ENCODE measurements around the gene ULBP1.

The ULBP1 gene

DNA sequence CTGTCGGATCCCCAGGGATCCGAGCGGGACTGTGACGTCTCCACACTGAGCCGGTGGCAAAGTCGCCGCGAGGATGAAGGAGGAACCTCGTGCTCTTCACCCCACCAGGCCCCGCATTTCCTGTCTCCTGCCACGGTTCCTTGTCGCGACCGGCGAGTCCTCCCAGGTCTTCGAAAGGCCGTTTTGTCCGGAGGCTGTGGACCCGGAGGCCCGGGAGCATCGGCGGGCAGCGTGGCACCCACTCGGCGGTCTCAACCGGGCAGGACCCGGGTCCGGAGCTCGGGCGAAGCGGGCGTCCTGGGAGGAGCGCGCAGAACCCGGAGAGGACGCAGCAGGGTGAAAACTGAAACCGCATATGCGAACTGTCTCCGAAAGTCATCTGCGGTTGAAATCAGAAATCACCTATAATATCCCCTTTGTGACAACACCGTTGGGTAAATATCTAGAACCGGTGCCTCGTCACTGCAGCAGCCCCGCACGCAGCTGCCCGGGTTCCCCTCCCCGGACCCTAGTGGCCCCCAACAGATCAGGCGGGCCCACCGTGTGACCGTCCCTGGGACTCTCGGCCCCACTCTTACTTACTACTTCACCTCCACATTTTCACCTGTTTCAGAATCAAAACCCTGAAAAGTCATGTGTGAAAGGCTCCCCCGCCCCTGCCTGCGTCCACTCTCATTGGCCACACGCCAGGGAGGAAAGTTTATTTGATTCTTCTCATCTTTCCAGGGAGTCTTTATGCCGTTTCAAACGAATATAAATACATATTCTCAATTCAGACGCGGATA is 25.0 kb upstream of the ULBP1 start:
- Histone ChIP-seq H3K27me3 (replicated peaks in 2 of 5; ENCODE audit: control insufficient read depth in 4 of 5, insufficient read depth in 5 of 5, low read length in 4 of 5) (peaks cover 33 to 93% (median 52%) of the 10 kb centered on the region in 5 experiments), H3K27ac (ENCODE audit: insufficient read depth in 1 of 2, low read depth in 1 of 2, low read length in 2 of 2, poor library complexity in 1 of 2, severe bottlenecking in 2 of 2) (no peak overlapping the region), H3K36me3 (ENCODE audit: control insufficient read depth in 4 of 4, insufficient read depth in 4 of 4, low read length in 3 of 4) (no peaks in the 10 kb centered on the region), H3K4me3 (ENCODE audit: control insufficient read depth in 1 of 7, extremely low read depth in 1 of 7, insufficient read depth in 4 of 7, low read depth in 2 of 7, low read length in 6 of 7) (peak overlapping the region; percentile 15 to 63 (median 44)), H3K9me3 (ENCODE audit: control extremely low read depth in 1 of 5, control insufficient read depth in 4 of 5, insufficient read depth in 2 of 5, low read depth in 1 of 5, low read length in 4 of 5) (no peaks in the 10 kb centered on the region), H3K4me1 (ENCODE audit: control extremely low read depth in 1 of 4, control insufficient read depth in 4 of 4, insufficient read depth in 4 of 4, low read length in 3 of 4) (peaks cover 0 to 30% (median 22%) of the 10 kb centered on the region in 4 experiments)
- 2% methylated on average over 50 of the region's 58 CpGs for WGBS (ENCODE audit: insufficient coverage)
- ChIA-PET POLR2A (no interaction called here), CTCF (interaction anchor here (0.6 to 1.4 kb wide), 4 partner anchors 9 to 86 kb away, joined by 3 read pairs; no protein-coding TSS in a partner anchor)
- DNase-seq, result peak in 2 of 3 donors; percentile 68 to 73

DNA sequence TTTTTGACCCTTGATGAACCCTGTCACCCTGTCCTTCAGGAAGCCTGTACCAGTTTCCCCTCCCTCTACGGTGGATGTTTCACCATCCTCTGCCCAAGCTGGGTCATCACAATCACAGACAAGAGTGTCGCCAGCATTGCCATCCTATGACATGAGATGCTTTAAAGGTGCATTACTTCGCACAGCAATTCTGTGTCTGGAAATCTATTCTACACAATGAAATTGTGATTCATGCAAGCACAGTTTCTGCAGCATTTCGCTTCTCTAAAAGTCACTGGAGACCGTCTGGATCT is 24.4 kb upstream of the ULBP1 start:
- H3K4me1 ChIP-seq (ENCODE audit: control extremely low read depth in 1 of 4, control insufficient read depth in 4 of 4, insufficient read depth in 4 of 4, low read length in 3 of 4), result peaks cover 0 to 30% (median 22%) of the 10 kb centered on the region in 4 experiments
- POLR2A ChIA-PET, result no interaction called here
- WGBS (ENCODE audit: insufficient coverage), result 24% methylated on average over 5 of the region's 5 CpGs
- H3K27ac ChIP-seq (ENCODE audit: insufficient read depth in 1 of 2, low read depth in 1 of 2, low read length in 2 of 2, poor library complexity in 1 of 2, severe bottlenecking in 2 of 2), result no peak overlapping the region
- DNase-seq, result peak in 1 of 3 donors; percentile 16
- H3K27me3 ChIP-seq (replicated peaks in 2 of 5; ENCODE audit: control insufficient read depth in 4 of 5, insufficient read depth in 5 of 5, low read length in 4 of 5), result peaks cover 33 to 88% (median 51%) of the 10 kb centered on the region in 5 experiments
- H3K36me3 ChIP-seq (ENCODE audit: control insufficient read depth in 4 of 4, insufficient read depth in 4 of 4, low read length in 3 of 4), result no peaks in the 10 kb centered on the region
- CTCF ChIA-PET, result interaction anchor here (0.9 to 1.4 kb wide), 3 partner anchors 10 to 87 kb away, joined by 3 read pairs; no protein-coding TSS in a partner anchor
- H3K4me3 ChIP-seq (ENCODE audit: control insufficient read depth in 1 of 7, extremely low read depth in 1 of 7, insufficient read depth in 4 of 7, low read depth in 2 of 7, low read length in 6 of 7), result no peak overlapping the region
- H3K9me3 ChIP-seq (ENCODE audit: control extremely low read depth in 1 of 5, control insufficient read depth in 4 of 5, insufficient read depth in 2 of 5, low read depth in 1 of 5, low read length in 4 of 5), result no peaks in the 10 kb centered on the region

DNA sequence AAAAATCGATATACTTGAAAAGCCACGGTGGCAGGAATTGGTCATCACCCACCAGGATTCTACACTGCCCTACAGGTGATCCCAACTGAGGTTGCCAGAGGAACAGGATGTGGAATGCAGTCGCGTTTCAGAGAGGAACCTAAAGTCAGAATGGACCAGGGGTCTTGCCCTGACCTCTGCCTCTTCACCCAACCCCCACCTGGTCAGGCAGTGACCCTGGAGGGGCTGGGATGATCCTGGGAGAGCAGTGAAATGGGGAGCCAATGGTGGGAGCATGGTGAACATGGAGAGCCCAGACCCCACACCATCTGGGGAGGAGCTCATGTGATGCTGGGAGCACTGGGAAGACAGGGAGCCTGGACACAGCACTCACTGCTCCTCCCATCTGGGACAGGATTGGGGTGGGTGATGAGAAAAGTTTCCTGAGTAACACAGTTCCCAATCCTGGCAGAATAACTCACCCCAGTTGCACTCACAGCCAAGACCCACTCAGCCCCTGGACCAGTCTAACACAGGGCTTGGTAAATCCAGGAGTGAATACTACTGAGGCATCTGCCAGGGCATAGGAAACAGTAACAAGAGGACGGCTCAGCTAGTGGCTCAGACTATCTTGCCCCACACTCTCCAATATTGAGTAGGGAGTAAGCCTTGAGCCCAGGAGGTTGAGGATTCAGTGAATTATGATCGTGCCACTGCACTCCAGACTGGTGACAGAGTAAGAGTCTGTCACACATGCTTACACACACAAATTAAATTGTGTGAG is 23.7 kb upstream of the ULBP1 start:
- Histone ChIP-seq H3K27me3 (replicated peaks in 2 of 5; ENCODE audit: control insufficient read depth in 4 of 5, insufficient read depth in 5 of 5, low read length in 4 of 5) (peaks cover 30 to 80% (median 44%) of the 10 kb centered on the region in 5 experiments), H3K4me3 (ENCODE audit: control insufficient read depth in 1 of 7, extremely low read depth in 1 of 7, insufficient read depth in 4 of 7, low read depth in 2 of 7, low read length in 6 of 7) (no peak overlapping the region), H3K4me1 (ENCODE audit: control extremely low read depth in 1 of 4, control insufficient read depth in 4 of 4, insufficient read depth in 4 of 4, low read length in 3 of 4) (peaks cover 0 to 30% (median 22%) of the 10 kb centered on the region in 4 experiments), H3K27ac (ENCODE audit: insufficient read depth in 1 of 2, low read depth in 1 of 2, low read length in 2 of 2, poor library complexity in 1 of 2, severe bottlenecking in 2 of 2) (no peak overlapping the region), H3K9me3 (ENCODE audit: control extremely low read depth in 1 of 5, control insufficient read depth in 4 of 5, insufficient read depth in 2 of 5, low read depth in 1 of 5, low read length in 4 of 5) (no peaks in the 10 kb centered on the region), H3K36me3 (ENCODE audit: control insufficient read depth in 4 of 4, insufficient read depth in 4 of 4, low read length in 3 of 4) (no peaks in the 10 kb centered on the region)
- CTCF ChIA-PET, result interaction anchor here (0.6 to 1.7 kb wide), 5 partner anchors 17 to 131 kb away, joined by 3 to 5 read pairs (median 4); no protein-coding TSS in a partner anchor
- WGBS (ENCODE audit: insufficient coverage), result 13% methylated on average over 3 of the region's 6 CpGs
- no peak for DNase-seq
- POLR2A ChIA-PET, result no interaction called here

DNA sequence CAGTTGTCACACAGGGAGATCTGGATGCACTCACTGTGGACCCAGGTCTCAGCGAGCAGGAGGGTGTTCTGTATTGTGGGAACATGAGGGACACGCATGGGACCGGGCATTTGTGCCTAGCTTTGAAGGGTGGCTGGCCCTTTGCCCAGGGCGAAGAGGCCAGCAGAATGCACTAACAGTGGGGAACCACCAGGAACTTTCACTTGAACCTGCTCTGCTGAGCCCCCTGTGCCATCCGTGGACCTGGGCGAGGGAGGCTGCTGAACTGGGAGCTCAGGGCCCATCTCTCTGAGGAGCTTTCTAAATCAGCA is 23.1 kb upstream of the ULBP1 start:
- H3K36me3 ChIP-seq (ENCODE audit: control insufficient read depth in 4 of 4, insufficient read depth in 4 of 4, low read length in 3 of 4), result no peaks in the 10 kb centered on the region
- H3K27ac ChIP-seq (ENCODE audit: insufficient read depth in 1 of 2, low read depth in 1 of 2, low read length in 2 of 2, poor library complexity in 1 of 2, severe bottlenecking in 2 of 2), result no peak overlapping the region
- DNase-seq, result peak in 1 of 3 donors; percentile 10
- H3K9me3 ChIP-seq (ENCODE audit: control extremely low read depth in 1 of 5, control insufficient read depth in 4 of 5, insufficient read depth in 2 of 5, low read depth in 1 of 5, low read length in 4 of 5), result no peaks in the 10 kb centered on the region
- H3K27me3 ChIP-seq (replicated peaks in 2 of 5; ENCODE audit: control insufficient read depth in 4 of 5, insufficient read depth in 5 of 5, low read length in 4 of 5), result peaks cover 30 to 77% (median 39%) of the 10 kb centered on the region in 5 experiments
- CTCF ChIA-PET, result interaction anchor here (0.6 to 1.7 kb wide), 6 partner anchors 13 to 130 kb away, joined by 3 to 5 read pairs (median 4); no protein-coding TSS in a partner anchor
- POLR2A ChIA-PET, result no interaction called here
- H3K4me3 ChIP-seq (ENCODE audit: control insufficient read depth in 1 of 7, extremely low read depth in 1 of 7, insufficient read depth in 4 of 7, low read depth in 2 of 7, low read length in 6 of 7), result no peak overlapping the region
- H3K4me1 ChIP-seq (ENCODE audit: control extremely low read depth in 1 of 4, control insufficient read depth in 4 of 4, insufficient read depth in 4 of 4, low read length in 3 of 4), result peaks cover 0 to 30% (median 22%) of the 10 kb centered on the region in 4 experiments
- 12% methylated on average over 6 of the region's 6 CpGs for WGBS (ENCODE audit: insufficient coverage)

DNA sequence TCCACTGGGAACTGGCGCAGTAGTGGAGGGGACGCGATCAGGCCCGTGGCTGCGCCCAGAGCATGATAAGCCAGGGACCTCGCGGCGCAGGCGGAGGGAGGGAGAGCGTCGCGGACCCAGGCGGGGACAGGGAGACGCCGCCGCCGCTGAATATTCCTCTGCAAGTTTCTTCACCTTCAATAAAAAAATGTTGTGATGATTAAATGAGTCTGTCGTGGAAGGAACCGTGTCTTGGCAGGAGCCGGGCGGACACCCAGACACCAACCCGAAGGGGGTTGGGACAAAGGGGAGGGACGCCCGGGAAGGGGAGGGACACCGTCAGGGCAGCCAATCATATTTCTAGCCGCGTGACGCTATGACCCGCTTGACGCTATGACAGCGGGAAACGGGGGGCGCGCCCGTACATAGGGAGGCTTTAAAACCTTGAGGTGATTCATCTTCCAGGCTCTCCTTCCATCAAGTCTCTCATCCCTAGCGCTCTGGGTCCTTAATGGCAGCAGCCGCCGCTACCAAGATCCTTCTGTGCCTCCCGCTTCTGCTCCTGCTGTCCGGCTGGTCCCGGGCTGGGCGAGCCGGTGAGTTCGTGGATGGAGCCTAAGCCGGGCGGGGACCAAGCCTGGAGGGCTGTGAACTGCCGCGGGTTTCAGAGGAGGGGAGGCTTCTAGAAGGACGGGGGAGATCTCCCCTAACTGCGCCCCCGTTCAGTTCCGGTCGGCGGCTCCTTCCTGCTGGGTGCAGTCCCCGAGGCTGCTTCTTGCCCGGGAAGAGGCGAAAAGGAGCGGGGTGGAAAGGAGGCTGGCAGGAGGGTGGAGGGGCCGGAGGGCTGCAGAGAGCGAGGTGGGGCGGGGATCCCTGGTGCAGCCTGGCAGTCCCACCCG is 21.9 kb upstream of the ULBP1 start, which contains the start of gene ULBP2:
Gene ULBP2 (plus strand): TSS at position 432 of the 878 bp plus-strand sequence. CDS start 59 bp downstream, at position 491.
- Histone ChIP-seq H3K27me3 (replicated peaks in 2 of 5; ENCODE audit: control insufficient read depth in 4 of 5, insufficient read depth in 5 of 5, low read length in 4 of 5) (peaks cover 24 to 71% (median 30%) of the 10 kb centered on the region in 5 experiments), H3K4me1 (ENCODE audit: control extremely low read depth in 1 of 4, control insufficient read depth in 4 of 4, insufficient read depth in 4 of 4, low read length in 3 of 4) (peaks cover 0 to 30% (median 22%) of the 10 kb centered on the region in 4 experiments), H3K9me3 (ENCODE audit: control extremely low read depth in 1 of 5, control insufficient read depth in 4 of 5, insufficient read depth in 2 of 5, low read depth in 1 of 5, low read length in 4 of 5) (no peaks in the 10 kb centered on the region), H3K4me3 (ENCODE audit: control insufficient read depth in 1 of 7, extremely low read depth in 1 of 7, insufficient read depth in 4 of 7, low read depth in 2 of 7, low read length in 6 of 7) (peak within 1 kb of the TSS; percentile 30 to 77 (median 59)), H3K36me3 (ENCODE audit: control insufficient read depth in 4 of 4, insufficient read depth in 4 of 4, low read length in 3 of 4) (no peaks in the 10 kb centered on the region), H3K27ac (ENCODE audit: insufficient read depth in 1 of 2, low read depth in 1 of 2, low read length in 2 of 2, poor library complexity in 1 of 2, severe bottlenecking in 2 of 2) (no peak within 1 kb of the TSS)
- DNase-seq, result peak; percentile 95 to 98 (median 97)
- 0% methylated on average over 34 of the region's 62 CpGs for WGBS (ENCODE audit: insufficient coverage)
- POLR2A ChIA-PET, result no interaction called here
- CTCF ChIA-PET, result interaction anchor here (0.8 to 1.3 kb wide), 2 partner anchors 12 to 15 kb away, joined by 3 read pairs; no protein-coding TSS in a partner anchor

DNA sequence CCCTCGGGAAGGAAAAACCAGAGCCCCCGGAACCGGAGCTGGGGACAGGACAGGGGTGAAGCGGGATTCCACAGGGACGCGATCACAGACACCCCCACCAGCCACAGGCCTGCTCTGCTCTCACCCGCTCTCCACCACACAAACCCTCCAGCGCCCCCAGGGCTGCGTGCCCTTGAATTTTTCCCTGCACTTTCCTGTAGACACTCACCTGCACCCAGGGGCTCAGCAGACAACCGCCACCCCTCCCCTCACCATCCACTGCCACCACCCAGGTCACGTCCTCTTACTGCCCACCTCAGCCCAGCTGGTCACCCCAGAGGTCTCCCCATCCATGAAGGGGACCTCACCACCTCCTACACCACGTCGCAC is 21.3 kb upstream of the ULBP1 start:
- no peaks in the 10 kb centered on the region for H3K36me3 ChIP-seq (ENCODE audit: control insufficient read depth in 4 of 4, insufficient read depth in 4 of 4, low read length in 3 of 4)
- ChIA-PET CTCF (no interaction called here), POLR2A (no interaction called here)
- H3K4me1 ChIP-seq (ENCODE audit: control extremely low read depth in 1 of 4, control insufficient read depth in 4 of 4, insufficient read depth in 4 of 4, low read length in 3 of 4), result peaks cover 0 to 30% (median 22%) of the 10 kb centered on the region in 4 experiments
- H3K9me3 ChIP-seq (ENCODE audit: control extremely low read depth in 1 of 5, control insufficient read depth in 4 of 5, insufficient read depth in 2 of 5, low read depth in 1 of 5, low read length in 4 of 5), result no peaks in the 10 kb centered on the region
- H3K27me3 ChIP-seq (replicated peaks in 2 of 5; ENCODE audit: control insufficient read depth in 4 of 5, insufficient read depth in 5 of 5, low read length in 4 of 5), result peaks cover 18 to 66% (median 27%) of the 10 kb centered on the region in 5 experiments
- peak in 2 of 3 donors; percentile 12 to 17 for DNase-seq
- H3K4me3 ChIP-seq (ENCODE audit: control insufficient read depth in 1 of 7, extremely low read depth in 1 of 7, insufficient read depth in 4 of 7, low read depth in 2 of 7, low read length in 6 of 7), result peak overlapping the region in 6 of 7 experiments; percentile 37 to 77 (median 61)
- 15% methylated on average over 11 of the region's 13 CpGs for WGBS (ENCODE audit: insufficient coverage)
- no peak overlapping the region for H3K27ac ChIP-seq (ENCODE audit: insufficient read depth in 1 of 2, low read depth in 1 of 2, low read length in 2 of 2, poor library complexity in 1 of 2, severe bottlenecking in 2 of 2)

Data from common myeloid progenitor, CD34-positive (primary cell).